ENCODE measurements around the gene CDKN1A. TPM values are rescaled to one million over a fixed set of nuclear protein-coding genes. Genes with fewer than 3 reads are reported as not detected.
A peak's percentile ranks its signal among the peaks of the same experiment; 100 is the strongest.

CDKN1A gene
- total RNA-seq, 1 donor from 2014 or later, result 364 TPM

- H3K27me3 ChIP-seq (ENCODE audit: control insufficient read depth, insufficient read depth, low read length), result no peaks in the 10 kb centered on the region
- TF ChIP-seq, protein P1, sequence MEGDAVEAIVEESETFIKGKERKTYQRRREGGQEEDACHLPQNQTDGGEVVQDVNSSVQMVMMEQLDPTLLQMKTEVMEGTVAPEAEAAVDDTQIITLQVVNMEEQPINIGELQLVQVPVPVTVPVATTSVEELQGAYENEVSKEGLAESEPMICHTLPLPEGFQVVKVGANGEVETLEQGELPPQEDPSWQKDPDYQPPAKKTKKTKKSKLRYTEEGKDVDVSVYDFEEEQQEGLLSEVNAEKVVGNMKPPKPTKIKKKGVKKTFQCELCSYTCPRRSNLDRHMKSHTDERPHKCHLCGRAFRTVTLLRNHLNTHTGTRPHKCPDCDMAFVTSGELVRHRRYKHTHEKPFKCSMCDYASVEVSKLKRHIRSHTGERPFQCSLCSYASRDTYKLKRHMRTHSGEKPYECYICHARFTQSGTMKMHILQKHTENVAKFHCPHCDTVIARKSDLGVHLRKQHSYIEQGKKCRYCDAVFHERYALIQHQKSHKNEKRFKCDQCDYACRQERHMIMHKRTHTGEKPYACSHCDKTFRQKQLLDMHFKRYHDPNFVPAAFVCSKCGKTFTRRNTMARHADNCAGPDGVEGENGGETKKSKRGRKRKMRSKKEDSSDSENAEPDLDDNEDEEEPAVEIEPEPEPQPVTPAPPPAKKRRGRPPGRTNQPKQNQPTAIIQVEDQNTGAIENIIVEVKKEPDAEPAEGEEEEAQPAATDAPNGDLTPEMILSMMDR (IDR thresholded peaks at IDR 0.05; ENCODE audit: insufficient read depth, low read length, severe bottlenecking), result no peak
- FAIRE-seq (no peak), DNase-seq (ENCODE audit: low read depth) (peak; percentile 89)
- no peaks in the 10 kb centered on the region for H3K36me3 ChIP-seq (ENCODE audit: control insufficient read depth, insufficient read depth, low read length)
- H3K4me3 ChIP-seq (ENCODE audit: low read depth, low read length), result no peak overlapping the region
Observed at GRCh38 chr6:36657942-36658544, 20.5 kb upstream of the CDKN1A start.

GRCh38 chr6:36659271-36659670 lies 19.2 kb upstream of the CDKN1A start:
- H3K4me3 ChIP-seq (ENCODE audit: low read depth, low read length), result no peak overlapping the region
- FAIRE-seq, result no peak
- no peaks in the 10 kb centered on the region for H3K36me3 ChIP-seq (ENCODE audit: control insufficient read depth, insufficient read depth, low read length)
- TF ChIP-seq, protein P1 (IDR thresholded peaks at IDR 0.05; ENCODE audit: insufficient read depth, low read length, severe bottlenecking), result no peak
- H3K27me3 ChIP-seq (ENCODE audit: control insufficient read depth, insufficient read depth, low read length), result no peaks in the 10 kb centered on the region
- DNase-seq (ENCODE audit: low read depth), result peak; percentile 84

- no peaks in the 10 kb centered on the region for H3K36me3 ChIP-seq (ENCODE audit: control insufficient read depth, insufficient read depth, low read length)
- TF ChIP-seq, protein P1 (IDR thresholded peaks at IDR 0.05; ENCODE audit: insufficient read depth, low read length, severe bottlenecking), result no peak
- no peak for FAIRE-seq
- H3K4me3 ChIP-seq (ENCODE audit: low read depth, low read length), result no peak overlapping the region
- no peak for DNase-seq (ENCODE audit: low read depth)
- H3K27me3 ChIP-seq (ENCODE audit: control insufficient read depth, insufficient read depth, low read length), result no peaks in the 10 kb centered on the region
Observed at GRCh38 chr6:36660771-36661471, 17.6 kb upstream of the CDKN1A start.

DNA sequence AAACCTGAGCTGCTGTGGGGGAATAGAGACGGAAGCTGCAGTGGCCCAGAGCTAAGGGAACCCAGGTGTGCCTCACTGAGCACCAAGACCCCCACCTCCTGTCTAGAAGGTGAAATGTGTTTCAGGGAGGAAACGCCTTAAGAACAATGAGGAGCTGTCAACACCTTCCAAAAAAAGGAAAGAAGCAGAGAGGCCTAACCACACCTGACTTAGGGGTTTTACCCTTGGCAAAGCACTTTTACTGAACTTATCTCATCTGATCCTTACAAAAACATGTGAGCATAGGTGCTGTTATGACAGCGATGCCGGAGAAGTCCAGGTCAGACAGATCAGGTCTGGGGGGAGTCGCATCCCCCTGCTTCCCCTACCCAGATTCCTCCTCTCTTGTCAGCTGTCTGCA lies 16.1 kb upstream of the CDKN1A start:
- DNase-seq (ENCODE audit: low read depth) (no peak), FAIRE-seq (no peak)
- Histone ChIP-seq H3K27me3 (ENCODE audit: control insufficient read depth, insufficient read depth, low read length) (no peaks in the 10 kb centered on the region), H3K4me3 (ENCODE audit: low read depth, low read length) (no peak overlapping the region), H3K36me3 (ENCODE audit: control insufficient read depth, insufficient read depth, low read length) (no peaks in the 10 kb centered on the region)
- TF ChIP-seq, protein P1 (IDR thresholded peaks at IDR 0.05; ENCODE audit: insufficient read depth, low read length, severe bottlenecking), result no peak

DNA sequence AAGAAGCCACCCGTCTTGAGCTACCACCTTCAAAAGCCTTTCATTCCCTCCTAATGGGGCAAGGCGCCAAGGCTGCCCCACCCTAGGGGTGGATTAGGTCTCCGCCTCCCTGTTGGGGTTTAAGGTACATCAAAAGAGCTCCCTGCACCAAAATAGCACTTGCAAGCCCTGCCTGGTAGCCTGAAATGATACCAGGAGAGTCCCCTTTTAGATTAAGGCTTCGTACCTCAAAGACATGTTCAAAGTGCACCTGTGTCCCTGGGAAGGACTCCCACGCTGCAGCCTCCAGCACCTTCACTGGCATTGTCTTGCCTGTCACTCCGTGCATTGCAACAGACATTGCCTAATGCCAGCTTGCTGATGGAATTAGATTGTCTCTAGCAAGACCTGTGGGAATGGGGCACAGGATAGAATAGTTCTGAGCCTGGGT lies 15.7 kb upstream of the CDKN1A start:
- H3K36me3 ChIP-seq (ENCODE audit: control insufficient read depth, insufficient read depth, low read length), result no peaks in the 10 kb centered on the region
- H3K4me3 ChIP-seq (ENCODE audit: low read depth, low read length), result no peak overlapping the region
- FAIRE-seq (no peak), DNase-seq (ENCODE audit: low read depth) (peak; percentile 65)
- TF ChIP-seq, protein P1 (IDR thresholded peaks at IDR 0.05; ENCODE audit: insufficient read depth, low read length, severe bottlenecking), result no peak
- no peaks in the 10 kb centered on the region for H3K27me3 ChIP-seq (ENCODE audit: control insufficient read depth, insufficient read depth, low read length)
